Neural progenitor cell (in vitro differentiated cells): ENCODE results near the gene MAPK1. TPM values are rescaled to one million over a fixed set of nuclear protein-coding genes. Genes with fewer than 3 reads are reported as not detected.
"Not testable (repeated sequence)": the region's sequence is repeated elsewhere in the genome, so short reads cannot be mapped to it uniquely, and the experiment has no call there.

Source experiments
- DNase-seq: peaks from one replicate; pipeline ENCODE4 v3.0.0-alpha.2; 2016; ENCODE audit warnings: low spot score
- H2AFZ ChIP-seq: fragments of 200-600 bp; sonication (generic); replicated peaks from 2 replicates; pipeline ENCODE4 v1.6.1; 2016; ENCODE audit warnings: antibody characterized with exemption
- H3F3A ChIP-seq: fragments of 200-600 bp; sonication (generic); 2 replicates; pipeline ENCODE4 v1.6.1; 2016; ENCODE audit warnings: antibody characterized with exemption, low read depth
- H3K27ac ChIP-seq: fragments of 200-600 bp; sonication (generic); 2 replicates; pipeline ENCODE4 v1.5.1; 2016; ENCODE audit warnings: mild to moderate bottlenecking
- H3K27me3 ChIP-seq: fragments of 200-600 bp; sonication (generic); 2 replicates; pipeline ENCODE4 v1.6.1; 2016; ENCODE audit warnings: mild to moderate bottlenecking, moderate library complexity
- H3K36me3 ChIP-seq: fragments of 200-600 bp; sonication (generic); 2 replicates; pipeline ENCODE4 v1.5.1; 2016
- H3K4me1 ChIP-seq: fragments of 200-600 bp; sonication (generic); 2 replicates; pipeline ENCODE4 v1.6.1; 2016; ENCODE audit warnings: mixed run types
- H3K4me2 ChIP-seq: fragments of 200-600 bp; sonication (generic); 2 replicates; pipeline ENCODE4 v1.6.1; 2016
- H3K4me3 ChIP-seq: fragments of 200-600 bp; sonication (generic); 2 replicates; pipeline ENCODE4 v1.5.1; 2016
- H3K79me2 ChIP-seq: fragments of 200-600 bp; sonication (generic); 2 replicates; pipeline ENCODE4 v1.6.1; 2016; ENCODE audit warnings: low read depth
- H3K9ac ChIP-seq: fragments of 200-600 bp; sonication (generic); 2 replicates; pipeline ENCODE4 v1.6.1; 2016
- H3K9me3 ChIP-seq: fragments of 200-600 bp; sonication (generic); 2 replicates; pipeline ENCODE4 v1.5.1; 2016; ENCODE audit warnings: low read depth
- H4K20me1 ChIP-seq: fragments of 200-600 bp; sonication (generic); 2 replicates; pipeline ENCODE4 v1.6.1; 2016; ENCODE audit warnings: low read depth
- H3K27ac Mint-ChIP-seq: 3 replicates; pipeline ENCODE4 v1.8.0; 2021; ENCODE audit warnings: mixed read lengths
- H3K27me3 Mint-ChIP-seq: 2 replicates; pipeline ENCODE4 v1.8.0; 2022; ENCODE audit warnings: low read depth, mild to moderate bottlenecking, inconsistent platforms, moderate library complexity, mixed read lengths; ENCODE audit not compliant: insufficient read depth
- H3K36me3 Mint-ChIP-seq: 3 replicates; pipeline ENCODE4 v1.8.0; 2021; ENCODE audit warnings: mixed read lengths
- H3K4me1 Mint-ChIP-seq: 3 replicates; pipeline ENCODE4 v1.8.0; 2021; ENCODE audit warnings: mixed read lengths
- H3K4me3 Mint-ChIP-seq: 3 replicates; pipeline ENCODE4 v1.8.0; 2021; ENCODE audit warnings: mild to moderate bottlenecking, moderate library complexity, mixed read lengths
- H3K9me3 Mint-ChIP-seq: 3 replicates; pipeline ENCODE4 v1.8.0; 2020; ENCODE audit warnings: mixed read lengths
- EZH2 ChIP-seq: fragments of 200-600 bp; sonication (generic); IDR thresholded peaks from 2 replicates; pipeline ENCODE4 v1.6.1; 2017; ENCODE audit warnings: antibody characterized with exemption, mild to moderate bottlenecking, moderate library complexity
- EZH2phosphoT487 ChIP-seq: fragments of 200-600 bp; sonication (generic); IDR thresholded peaks from 2 replicates; pipeline ENCODE4 v1.6.1; 2017; ENCODE audit warnings: antibody characterized with exemption
- total RNA-seq: library from RNA; depleted of rRNA; stranded (reverse); fragments of >200 nt; gene quantifications from 2 replicates; pipeline ENCODE4 v1.2.3, GENCODE V29; 2015; ENCODE audit warnings: low replicate concordance
- TF ChIP-seq, protein P1 (sequence below): fragments of 200-600 bp; sonication (generic); IDR thresholded peaks from 2 replicates; pipeline ENCODE4 v1.5.1; 2017; ENCODE audit warnings: antibody characterized with exemption, mild to moderate bottlenecking

Gene MAPK1
- total RNA-seq, 1 donor from 2014 or later: 61.4 TPM

DNA sequence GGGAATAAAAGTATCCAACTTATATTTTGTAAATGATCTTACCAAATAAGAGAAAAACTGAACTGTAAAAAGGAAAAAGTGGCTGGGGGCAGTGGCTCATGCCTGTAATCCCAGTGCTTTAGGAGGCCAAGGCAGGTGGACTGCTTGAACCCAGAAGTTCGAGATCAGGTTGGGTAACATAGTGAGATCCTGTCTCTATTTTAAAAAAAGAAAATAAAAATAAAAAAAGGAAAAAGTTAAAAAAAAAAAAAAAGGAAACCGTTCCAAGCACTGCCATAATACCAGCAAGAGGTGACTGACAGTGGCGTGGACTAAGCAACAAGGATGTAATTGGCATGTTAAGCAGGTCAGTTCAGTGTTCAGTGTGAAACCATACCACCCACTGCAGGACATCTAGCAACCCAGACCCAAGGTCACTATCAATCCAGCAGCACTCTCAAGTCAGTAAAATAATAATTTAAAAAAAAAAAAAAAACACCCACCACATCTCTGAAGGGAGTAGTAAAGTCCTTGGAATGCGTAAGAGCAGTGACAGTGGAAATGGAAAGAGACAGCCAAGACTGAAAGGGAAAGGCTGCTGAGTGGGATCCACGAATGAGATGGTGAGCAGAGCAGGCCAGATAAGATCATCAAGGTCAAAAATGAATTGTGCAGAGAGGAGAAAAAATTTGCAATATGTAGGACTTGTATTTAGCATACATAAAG is 43.6 kb downstream of the MAPK1 start:
- H3K9ac ChIP-seq: no peak overlapping the region
- Mint-ChIP-seq H3K9me3 (peaks cover 5% of the 10 kb centered on the region), H3K27ac (no peak overlapping the region), H3K27me3 (peaks cover 2% of the 10 kb centered on the region), H3K36me3 (peaks cover 12% of the 10 kb centered on the region), H3K4me1 (peaks cover 11% of the 10 kb centered on the region), H3K4me3 (no peak overlapping the region)
- no peaks in the 10 kb centered on the region for H3K9me3 ChIP-seq
- no peaks in the 10 kb centered on the region for H3K27me3 ChIP-seq
- peaks cover 8% of the 10 kb centered on the region for H3K4me1 ChIP-seq
- H3K79me2 ChIP-seq: peaks cover 100% of the 10 kb centered on the region
- no peak overlapping the region for H3K27ac ChIP-seq
- H4K20me1 ChIP-seq: peaks cover 92% of the 10 kb centered on the region
- H3K36me3 ChIP-seq: no peaks in the 10 kb centered on the region
- peaks cover 5% of the 10 kb centered on the region for H3F3A ChIP-seq
- DNase-seq: no peak
- no peak overlapping the region for H2AFZ ChIP-seq
- TF ChIP-seq, protein P1, sequence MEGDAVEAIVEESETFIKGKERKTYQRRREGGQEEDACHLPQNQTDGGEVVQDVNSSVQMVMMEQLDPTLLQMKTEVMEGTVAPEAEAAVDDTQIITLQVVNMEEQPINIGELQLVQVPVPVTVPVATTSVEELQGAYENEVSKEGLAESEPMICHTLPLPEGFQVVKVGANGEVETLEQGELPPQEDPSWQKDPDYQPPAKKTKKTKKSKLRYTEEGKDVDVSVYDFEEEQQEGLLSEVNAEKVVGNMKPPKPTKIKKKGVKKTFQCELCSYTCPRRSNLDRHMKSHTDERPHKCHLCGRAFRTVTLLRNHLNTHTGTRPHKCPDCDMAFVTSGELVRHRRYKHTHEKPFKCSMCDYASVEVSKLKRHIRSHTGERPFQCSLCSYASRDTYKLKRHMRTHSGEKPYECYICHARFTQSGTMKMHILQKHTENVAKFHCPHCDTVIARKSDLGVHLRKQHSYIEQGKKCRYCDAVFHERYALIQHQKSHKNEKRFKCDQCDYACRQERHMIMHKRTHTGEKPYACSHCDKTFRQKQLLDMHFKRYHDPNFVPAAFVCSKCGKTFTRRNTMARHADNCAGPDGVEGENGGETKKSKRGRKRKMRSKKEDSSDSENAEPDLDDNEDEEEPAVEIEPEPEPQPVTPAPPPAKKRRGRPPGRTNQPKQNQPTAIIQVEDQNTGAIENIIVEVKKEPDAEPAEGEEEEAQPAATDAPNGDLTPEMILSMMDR: no peak
- no peak for TF ChIP-seq EZH2
- TF ChIP-seq EZH2phosphoT487: no peak
- no peak overlapping the region for H3K4me2 ChIP-seq
- H3K4me3 ChIP-seq: no peak overlapping the region

DNA sequence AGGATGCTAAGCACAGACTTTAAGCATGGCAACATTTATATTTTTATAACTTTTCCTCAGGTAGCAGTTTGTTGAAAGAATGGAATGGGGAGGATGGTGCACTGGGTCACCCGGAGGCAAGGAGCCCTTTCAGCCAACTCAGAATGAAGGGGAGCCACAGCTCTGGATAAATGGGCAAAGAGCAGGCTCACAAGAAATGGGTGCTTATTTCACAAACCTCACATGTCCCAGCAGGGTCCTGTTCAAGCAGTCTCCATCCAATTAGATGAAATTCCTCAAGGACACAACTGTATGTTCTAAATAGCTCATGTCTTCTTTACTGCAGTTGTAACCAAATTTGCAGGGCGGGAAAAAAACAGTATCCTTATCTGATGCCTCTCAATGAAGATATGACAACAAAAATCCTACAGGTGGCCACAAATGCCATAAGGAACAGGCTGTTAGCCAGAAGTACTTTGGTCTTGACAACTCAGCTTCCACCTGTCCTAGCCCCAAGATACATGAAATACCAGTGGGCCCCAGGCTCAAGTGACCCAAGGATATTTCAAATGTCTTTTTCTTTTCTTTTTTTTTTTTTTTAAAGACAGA is 48.2 kb downstream of the MAPK1 start:
- Mint-ChIP-seq H3K9me3 (peaks cover 2% of the 10 kb centered on the region), H3K4me3 (no peak overlapping the region), H3K27me3 (peaks cover 4% of the 10 kb centered on the region), H3K27ac (no peak overlapping the region), H3K4me1 (peaks cover 30% of the 10 kb centered on the region), H3K36me3 (peaks cover 21% of the 10 kb centered on the region)
- no peak overlapping the region for H3K9ac ChIP-seq
- peaks cover 100% of the 10 kb centered on the region for H3K79me2 ChIP-seq
- H3K9me3 ChIP-seq: no peaks in the 10 kb centered on the region
- H2AFZ ChIP-seq: no peak overlapping the region
- H3K4me1 ChIP-seq: peaks cover 15% of the 10 kb centered on the region
- H3F3A ChIP-seq: peaks cover 5% of the 10 kb centered on the region
- TF ChIP-seq, protein P1: no peak
- peak overlapping the region; percentile 29 for H3K4me2 ChIP-seq
- H3K27ac ChIP-seq: no peak overlapping the region
- peaks cover 85% of the 10 kb centered on the region for H4K20me1 ChIP-seq
- no peak overlapping the region for H3K4me3 ChIP-seq
- no peaks in the 10 kb centered on the region for H3K36me3 ChIP-seq
- no peaks in the 10 kb centered on the region for H3K27me3 ChIP-seq
- DNase-seq: no peak

DNA sequence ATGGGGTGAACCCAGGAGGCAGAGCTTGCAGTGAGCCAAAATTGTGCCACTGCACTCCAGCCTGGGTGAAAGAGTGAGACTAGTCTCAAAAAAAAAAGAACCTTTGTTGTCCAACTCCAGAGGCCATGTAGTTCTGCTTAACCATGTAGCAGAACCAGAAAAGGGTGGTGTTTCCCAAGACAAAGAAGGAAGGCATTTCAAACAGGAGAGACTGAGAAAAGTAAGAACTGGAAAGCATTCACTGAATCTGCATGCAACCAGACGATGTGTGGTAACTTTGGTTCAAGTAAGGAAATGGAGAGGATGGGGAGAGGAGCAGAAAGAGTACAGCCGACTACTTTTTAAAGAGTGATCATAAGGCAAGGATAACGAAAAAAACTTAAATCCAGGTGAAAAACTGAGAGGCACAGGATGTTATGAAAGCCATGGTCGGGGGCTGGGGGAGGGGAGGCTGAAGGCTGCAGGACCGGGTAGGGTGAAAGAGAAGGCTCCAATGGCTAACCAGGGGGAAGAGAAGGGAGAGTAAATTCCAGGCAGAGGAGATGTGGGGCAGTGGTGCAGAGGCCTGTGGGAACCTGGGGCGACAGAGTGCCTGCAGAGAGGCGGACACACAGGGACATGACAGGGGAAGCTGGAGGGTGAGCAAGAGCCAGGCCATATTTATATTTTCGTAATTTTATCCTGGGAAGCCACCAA is 48.8 kb downstream of the MAPK1 start:
- H3K4me2 ChIP-seq: peak overlapping the region; percentile 29

DNA sequence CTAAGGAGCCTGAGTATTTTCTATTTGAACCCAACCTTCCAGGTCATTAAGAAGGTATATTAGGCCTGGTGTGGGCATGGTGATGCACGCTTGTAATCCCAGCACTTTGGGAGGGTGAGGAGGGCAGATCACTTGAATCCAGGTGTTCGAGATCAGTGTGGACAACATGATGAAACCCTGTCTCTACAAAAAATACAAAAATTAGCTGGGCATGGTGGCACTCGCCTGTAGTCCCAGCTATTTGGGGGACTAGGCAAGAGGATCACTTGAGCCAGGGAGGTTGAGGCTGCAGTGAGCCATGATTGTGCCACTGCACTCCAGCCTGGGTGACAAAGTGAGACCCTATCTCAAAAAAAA is 50.0 kb downstream of the MAPK1 start:
- H2AFZ ChIP-seq, H3K4me3 ChIP-seq, H3K27ac ChIP-seq, H3K4me3 Mint-ChIP-seq, H3K9me3 Mint-ChIP-seq, H3K27me3 Mint-ChIP-seq, H3F3A ChIP-seq, H3K9me3 ChIP-seq, H3K36me3 ChIP-seq, H3K27ac Mint-ChIP-seq, H3K4me2 ChIP-seq, H3K27me3 ChIP-seq, DNase-seq, H3K9ac ChIP-seq: not testable (repeated sequence)
- H3K79me2 ChIP-seq: peaks cover 99% of the 10 kb centered on the region
- peaks cover 69% of the 10 kb centered on the region for H4K20me1 ChIP-seq
- peaks cover 30% of the 10 kb centered on the region for H3K4me1 Mint-ChIP-seq
- peaks cover 31% of the 10 kb centered on the region for H3K36me3 Mint-ChIP-seq
- peaks cover 15% of the 10 kb centered on the region for H3K4me1 ChIP-seq

More for the DNA sequence above, 48.8 kb downstream of the MAPK1 start:
- Histone ChIP-seq H3K27ac (peak overlapping the region; percentile 55), H3K4me1 (peaks cover 15% of the 10 kb centered on the region), H3K79me2 (peaks cover 100% of the 10 kb centered on the region), H2AFZ (no peak overlapping the region), H4K20me1 (peaks cover 81% of the 10 kb centered on the region), H3K27me3 (no peaks in the 10 kb centered on the region), H3K9me3 (no peaks in the 10 kb centered on the region), H3K9ac (no peak overlapping the region), H3K4me3 (no peak overlapping the region), H3F3A (peaks cover 5% of the 10 kb centered on the region), H3K36me3 (no peaks in the 10 kb centered on the region)
- H3K4me1 Mint-ChIP-seq: peaks cover 30% of the 10 kb centered on the region
- no peak for DNase-seq
- peak overlapping the region; percentile 1 for H3K27ac Mint-ChIP-seq
- TF ChIP-seq, protein P1: no peak
- TF ChIP-seq EZH2 (no peak), EZH2phosphoT487 (no peak)
- peaks cover 2% of the 10 kb centered on the region for H3K9me3 Mint-ChIP-seq
- H3K4me3 Mint-ChIP-seq: no peak overlapping the region
- H3K27me3 Mint-ChIP-seq: peaks cover 4% of the 10 kb centered on the region
- H3K36me3 Mint-ChIP-seq: peaks cover 26% of the 10 kb centered on the region
